DOHH2 (cell line): Measurements from ENCODE around the gene CEP131.

ENCODE experiments used
- H3F3A ChIP-seq: fragments of 200-600 bp; sonication (generic), shearing (Covaris generic); 2 replicates; pipeline ENCODE4 v1.6.0; 2016; ENCODE audit warnings: antibody characterized with exemption, mild to moderate bottlenecking; ENCODE audit not compliant: control insufficient read depth, insufficient read depth
- H3K27ac ChIP-seq: fragments of 200-600 bp; sonication (generic); 2 replicates; pipeline ENCODE4 v1.5.1; 2014; ENCODE audit warnings: low read depth, mild to moderate bottlenecking, low read length, moderate library complexity
- H3K27me3 ChIP-seq: fragments of 200-600 bp; sonication (generic); 2 replicates; pipeline ENCODE4 v1.6.1; 2014; ENCODE audit warnings: mild to moderate bottlenecking, low read length, mixed read lengths; ENCODE audit not compliant: control insufficient read depth
- H3K36me3 ChIP-seq: fragments of 200-600 bp; sonication (generic); 2 replicates; pipeline ENCODE4 v1.6.1; 2014; ENCODE audit warnings: mild to moderate bottlenecking, low read length, moderate library complexity, mixed read lengths; ENCODE audit not compliant: control insufficient read depth
- H3K4me1 ChIP-seq: fragments of 200-600 bp; sonication (generic); 2 replicates; pipeline ENCODE4 v1.6.1; 2014; ENCODE audit warnings: mild to moderate bottlenecking, low read length, mixed read lengths; ENCODE audit not compliant: control insufficient read depth
- H3K4me2 ChIP-seq: fragments of 200-600 bp; sonication (generic); 2 replicates; pipeline ENCODE4 v1.6.0; 2014; ENCODE audit warnings: mild to moderate bottlenecking, low read length, moderate library complexity
- H3K4me3 ChIP-seq: fragments of 200-600 bp; sonication (generic); 2 replicates; pipeline ENCODE4 v1.5.1; 2014; ENCODE audit warnings: mild to moderate bottlenecking, low read length, mixed read lengths
- H3K79me2 ChIP-seq: fragments of 200-600 bp; sonication (generic); 2 replicates; pipeline ENCODE4 v1.6.1; 2014; ENCODE audit warnings: mild to moderate bottlenecking, low read length, mixed read lengths; ENCODE audit not compliant: control insufficient read depth
- H3K9me2 ChIP-seq: fragments of 200-600 bp; sonication (generic); replicated peaks from 2 replicates; pipeline ENCODE4 v1.6.1; 2014; ENCODE audit warnings: mild to moderate bottlenecking, low read length, mixed read lengths; ENCODE audit not compliant: control insufficient read depth
- H3K9me3 ChIP-seq: fragments of 200-600 bp; sonication (generic); 2 replicates; pipeline ENCODE4 v1.6.1; 2014; ENCODE audit warnings: antibody characterized with exemption, low read length, mixed read lengths; ENCODE audit not compliant: control insufficient read depth, insufficient read depth
- H4K20me1 ChIP-seq: fragments of 200-600 bp; sonication (generic); 2 replicates; pipeline ENCODE4 v1.6.0; 2014; ENCODE audit warnings: low read depth, mild to moderate bottlenecking, antibody characterized with exemption, low read length, moderate library complexity; ENCODE audit not compliant: control insufficient read depth, insufficient read depth
- CTCF ChIP-seq: fragments of 200-600 bp; sonication (generic); IDR thresholded peaks from one replicate; pipeline ENCODE4 v1.5.1; 2014; ENCODE audit warnings: antibody characterized with exemption, mild to moderate bottlenecking, low read depth, low read length; ENCODE audit not compliant: poor library complexity, severe bottlenecking
- EZH2phosphoT487 ChIP-seq: fragments of 200-600 bp; sonication (generic); IDR thresholded peaks from 2 replicates; pipeline ENCODE4 v1.6.1; 2017; ENCODE audit warnings: borderline replicate concordance, mild to moderate bottlenecking, antibody characterized with exemption, low read length, moderate library complexity, mixed read lengths

The CEP131 gene

GRCh38 chr17:81221371-81221841 is 1.4 kb downstream of the CEP131 start:
- no peaks in the 10 kb centered on the region for H4K20me1 ChIP-seq
- H3F3A ChIP-seq, result peaks cover 3% of the 10 kb centered on the region; the same call in 1 of the 2 replicates
- H3K27me3 ChIP-seq, result no peaks in the 10 kb centered on the region
- no peak overlapping the region for H3K27ac ChIP-seq
- TF ChIP-seq CTCF (no peak), EZH2phosphoT487 (no peak)
- H3K36me3 ChIP-seq, result no peaks in the 10 kb centered on the region
- H3K4me3 ChIP-seq, result peak overlapping the region; percentile 98
- H3K4me1 ChIP-seq, result peaks cover 18% of the 10 kb centered on the region
- no peaks in the 10 kb centered on the region for H3K9me3 ChIP-seq
- H3K9me2 ChIP-seq, result no peaks in the 10 kb centered on the region
- peaks cover 12% of the 10 kb centered on the region for H3K79me2 ChIP-seq
- peak overlapping the region; percentile 97 for H3K4me2 ChIP-seq

GRCh38 chr17:81219476-81220180 is 3.1 kb downstream of the CEP131 start:
- Histone ChIP-seq H3K27me3 (no peaks in the 10 kb centered on the region), H3K9me2 (no peaks in the 10 kb centered on the region), H3F3A (no peaks in the 10 kb centered on the region), H3K36me3 (no peaks in the 10 kb centered on the region), H3K4me3 (no peak overlapping the region), H3K4me1 (peaks cover 18% of the 10 kb centered on the region), H3K4me2 (no peak overlapping the region), H3K79me2 (peaks cover 12% of the 10 kb centered on the region), H4K20me1 (no peaks in the 10 kb centered on the region), H3K27ac (no peak overlapping the region), H3K9me3 (no peaks in the 10 kb centered on the region)
- no peak for TF ChIP-seq EZH2phosphoT487
- TF ChIP-seq CTCF, result no peak

GRCh38 chr17:81218991-81219390 is 3.8 kb downstream of the CEP131 start:
- no peak overlapping the region for H3K4me3 ChIP-seq
- H4K20me1 ChIP-seq, result no peaks in the 10 kb centered on the region
- peaks cover 12% of the 10 kb centered on the region for H3K79me2 ChIP-seq
- H3K9me2 ChIP-seq, result no peaks in the 10 kb centered on the region
- no peaks in the 10 kb centered on the region for H3K9me3 ChIP-seq
- no peaks in the 10 kb centered on the region for H3K27me3 ChIP-seq
- peaks cover 18% of the 10 kb centered on the region for H3K4me1 ChIP-seq
- no peak for TF ChIP-seq EZH2phosphoT487
- no peak for TF ChIP-seq CTCF
- H3K4me2 ChIP-seq, result no peak overlapping the region
- no peaks in the 10 kb centered on the region for H3F3A ChIP-seq
- no peak overlapping the region for H3K27ac ChIP-seq
- H3K36me3 ChIP-seq, result no peaks in the 10 kb centered on the region
